ENCODE results near the gene PHLDA1. TPM values are rescaled to one million over a fixed set of nuclear protein-coding genes. Genes with fewer than 3 reads are reported as not detected.

PHLDA1 gene
- total and polyA plus RNA-seq, 9 of the 15 experiments (the other 6 are each of a cell fraction or from before 2014, with no cell fraction given), result 0.15 to 2.9 (median 0.54) TPM

- 16% methylated on average over 2 of the region's 2 CpGs for WGBS (ENCODE audit: insufficient coverage, low coverage, missing lambda C conversion rate)
- ChIA-PET CTCF (ENCODE audit: low intra/inter-chr PET ratio) (no interaction called here), POLR2A (no interaction called here)
- Histone ChIP-seq H4K20me1 (replicated peaks; ENCODE audit: control insufficient read depth, insufficient read depth, low read length) (no peaks in the 10 kb centered on the region), H3K79me2 (ENCODE audit: control insufficient read depth, insufficient read depth, low read length) (no peaks in the 10 kb centered on the region), H3K4me2 (ENCODE audit: insufficient read depth, low read length) (no peak overlapping the region), H3K36me3 (ENCODE audit: control insufficient read depth, insufficient read depth, low read length) (no peaks in the 10 kb centered on the region), H3K4me1 (replicated peaks in 1 of 2; ENCODE audit: control insufficient read depth in 2 of 2, insufficient read depth in 2 of 2, low read length in 2 of 2) (peaks cover 0 to 11% of the 10 kb centered on the region in 2 experiments; a peak in 2 of 5 replicates), H3K9ac (ENCODE audit: insufficient read depth in 1 of 2, low read depth in 2 of 2, low read length in 2 of 2) (no peak overlapping the region), H3K4me3 (no peak overlapping the region), H2AFZ (ENCODE audit: low read depth, low read length) (no peak overlapping the region), H3K9me3 (replicated peaks; ENCODE audit: control insufficient read depth, insufficient read depth, low read depth, low read length) (no peaks in the 10 kb centered on the region), H3K9me1 (ENCODE audit: control insufficient read depth, insufficient read depth, low read length) (no peaks in the 10 kb centered on the region), H3K27ac (ENCODE audit: extremely low read depth, low read depth, low read length) (no peak overlapping the region), H3K27me3 (ENCODE audit: control insufficient read depth in 2 of 2, insufficient read depth in 2 of 2, low read length in 2 of 2) (no peaks in the 10 kb centered on the region)
- in situ Hi-C loops (cut with MboI) (no loop called here), intact Hi-C loops (cut with micrococcal nuclease) (no loop called here)
- no peak for TF ChIP-seq SP2 (IDR thresholded peaks at IDR 0.05; ENCODE audit: extremely low read depth, low read depth, low read length, poor library complexity, severe bottlenecking)
- TF ChIP-seq, protein P1, sequence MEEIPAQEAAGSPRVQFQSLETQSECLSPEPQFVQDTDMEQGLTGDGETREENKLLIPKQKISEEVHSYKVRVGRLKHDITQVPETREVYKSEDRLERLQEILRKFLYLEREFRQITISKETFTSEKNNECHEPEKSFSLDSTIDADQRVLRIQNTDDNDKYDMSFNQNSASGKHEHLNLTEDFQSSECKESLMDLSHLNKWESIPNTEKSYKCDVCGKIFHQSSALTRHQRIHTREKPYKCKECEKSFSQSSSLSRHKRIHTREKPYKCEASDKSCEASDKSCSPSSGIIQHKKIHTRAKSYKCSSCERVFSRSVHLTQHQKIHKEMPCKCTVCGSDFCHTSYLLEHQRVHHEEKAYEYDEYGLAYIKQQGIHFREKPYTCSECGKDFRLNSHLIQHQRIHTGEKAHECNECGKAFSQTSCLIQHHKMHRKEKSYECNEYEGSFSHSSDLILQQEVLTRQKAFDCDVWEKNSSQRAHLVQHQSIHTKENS (CRISPR knock-in tag; IDR thresholded peaks at IDR 0.05), result no peak
- no peak for TF ChIP-seq E2F5 (CRISPR knock-in tag; IDR thresholded peaks at IDR 0.05)
- no peak for TF ChIP-seq BRD4 (IDR thresholded peaks at IDR 0.05)
- TF ChIP-seq RBM39 (optimal IDR thresholded peaks at IDR 0.05; ENCODE audit: low read depth, low read length), result no peak
- no peak for TF ChIP-seq RBFOX2 (IDR thresholded peaks at IDR 0.05; ENCODE audit: low read depth, low read length)
- TF ChIP-seq ZNF175 (CRISPR knock-in tag; IDR thresholded peaks at IDR 0.05; ENCODE audit: low read depth), result no peak
- TF ChIP-seq ARNT (IDR thresholded peaks at IDR 0.05), result no peak
- TF ChIP-seq, protein P2, sequence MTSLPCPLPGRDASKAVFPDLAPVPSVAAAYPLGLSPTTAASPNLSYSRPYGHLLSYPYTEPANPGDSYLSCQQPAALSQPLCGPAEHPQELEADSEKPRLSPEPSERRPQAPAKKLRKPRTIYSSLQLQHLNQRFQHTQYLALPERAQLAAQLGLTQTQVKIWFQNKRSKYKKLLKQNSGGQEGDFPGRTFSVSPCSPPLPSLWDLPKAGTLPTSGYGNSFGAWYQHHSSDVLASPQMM (CRISPR knock-in tag; IDR thresholded peaks at IDR 0.05), result no peak
- no peak for TF ChIP-seq PTBP1 (IDR thresholded peaks at IDR 0.05; ENCODE audit: low read depth, low read length)
- TF ChIP-seq, protein P3, sequence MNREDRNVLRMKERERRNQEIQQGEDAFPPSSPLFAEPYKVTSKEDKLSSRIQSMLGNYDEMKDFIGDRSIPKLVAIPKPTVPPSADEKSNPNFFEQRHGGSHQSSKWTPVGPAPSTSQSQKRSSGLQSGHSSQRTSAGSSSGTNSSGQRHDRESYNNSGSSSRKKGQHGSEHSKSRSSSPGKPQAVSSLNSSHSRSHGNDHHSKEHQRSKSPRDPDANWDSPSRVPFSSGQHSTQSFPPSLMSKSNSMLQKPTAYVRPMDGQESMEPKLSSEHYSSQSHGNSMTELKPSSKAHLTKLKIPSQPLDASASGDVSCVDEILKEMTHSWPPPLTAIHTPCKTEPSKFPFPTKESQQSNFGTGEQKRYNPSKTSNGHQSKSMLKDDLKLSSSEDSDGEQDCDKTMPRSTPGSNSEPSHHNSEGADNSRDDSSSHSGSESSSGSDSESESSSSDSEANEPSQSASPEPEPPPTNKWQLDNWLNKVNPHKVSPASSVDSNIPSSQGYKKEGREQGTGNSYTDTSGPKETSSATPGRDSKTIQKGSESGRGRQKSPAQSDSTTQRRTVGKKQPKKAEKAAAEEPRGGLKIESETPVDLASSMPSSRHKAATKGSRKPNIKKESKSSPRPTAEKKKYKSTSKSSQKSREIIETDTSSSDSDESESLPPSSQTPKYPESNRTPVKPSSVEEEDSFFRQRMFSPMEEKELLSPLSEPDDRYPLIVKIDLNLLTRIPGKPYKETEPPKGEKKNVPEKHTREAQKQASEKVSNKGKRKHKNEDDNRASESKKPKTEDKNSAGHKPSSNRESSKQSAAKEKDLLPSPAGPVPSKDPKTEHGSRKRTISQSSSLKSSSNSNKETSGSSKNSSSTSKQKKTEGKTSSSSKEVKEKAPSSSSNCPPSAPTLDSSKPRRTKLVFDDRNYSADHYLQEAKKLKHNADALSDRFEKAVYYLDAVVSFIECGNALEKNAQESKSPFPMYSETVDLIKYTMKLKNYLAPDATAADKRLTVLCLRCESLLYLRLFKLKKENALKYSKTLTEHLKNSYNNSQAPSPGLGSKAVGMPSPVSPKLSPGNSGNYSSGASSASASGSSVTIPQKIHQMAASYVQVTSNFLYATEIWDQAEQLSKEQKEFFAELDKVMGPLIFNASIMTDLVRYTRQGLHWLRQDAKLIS (CRISPR knock-in tag; IDR thresholded peaks at IDR 0.05), result no peak
- BruUV-seq (replicated peaks), result no TSS peak
- ATAC-seq, result no peak
- no peak for FAIRE-seq
- no peak for DNase-seq (ENCODE audit: extremely low read depth in 1 of 4, low spot score in 3 of 4)
Observed at GRCh38 chr12:76023069-76023690, 8.4 kb downstream of the PHLDA1 start.

Data from K562 (cell line).